PC-3 (cell line): ENCODE measurements around the gene PSMA7. TPM values are rescaled to one million over a fixed set of nuclear protein-coding genes. Genes with fewer than 3 reads are reported as not detected.

ENCODE experiments used
- ATAC-seq: fragments of 200-7000 bp; cut with Tn5 transposase; 2 replicates; pipeline ENCODE4 v1.9.1; 2020; ENCODE audit warnings: mild to moderate bottlenecking, moderate library complexity
- BruUV-seq: library from RNA; stranded (reverse); fragments of 400-500 nt; replicated peaks from 2 replicates; lab custom pipeline; 2021; lab: Mats Ljungman, UMichigan
- CTCF ChIA-PET: fragments of 300-600 bp; sonication (Branson Sonifier 250); formaldehyde crosslinking; loops from one replicate; lab custom pipeline; 2022; ENCODE audit warnings: antibody characterized with exemption; lab: Charles Lee
- POLR2A ChIA-PET: fragments of 300-600 bp; sonication (Branson Sonifier 250); formaldehyde crosslinking; loops from one replicate; lab custom pipeline; 2022; ENCODE audit warnings: antibody characterized with exemption; ENCODE audit not compliant: unreplicated experiment; lab: Charles Lee
- DNase-seq: peaks from one replicate; pipeline ENCODE4 v3.0.0-alpha.2; 2015
- H2AFZ ChIP-seq: fragments of 300-600 bp; sonication (generic); 2 replicates; pipeline ENCODE4 v1.6.0; 2016; ENCODE audit warnings: antibody characterized with exemption, low read length
- H3F3A ChIP-seq: fragments of 300-600 bp; sonication (generic); one replicate; pipeline ENCODE4 v1.6.0; 2017; ENCODE audit warnings: antibody characterized with exemption, low read length, control low read depth, mild to moderate bottlenecking; ENCODE audit not compliant: unreplicated experiment
- H3K27ac ChIP-seq: fragments of 300-600 bp; sonication (generic); 2 replicates; pipeline ENCODE4 v1.5.1; 2016; ENCODE audit warnings: mild to moderate bottlenecking, low read length
- H3K27me3 ChIP-seq: fragments of 300-600 bp; sonication (generic); 2 replicates; pipeline ENCODE4 v1.6.1; 2016; ENCODE audit warnings: low read length, mixed read lengths
- H3K36me3 ChIP-seq: fragments of 300-600 bp; sonication (generic); 2 replicates; pipeline ENCODE4 v1.6.1; 2016; ENCODE audit warnings: low read depth, mixed run types, low read length, mixed read lengths
- H3K4me1 ChIP-seq: fragments of 300-600 bp; sonication (generic); 2 replicates; pipeline ENCODE4 v1.5.1; 2016; ENCODE audit warnings: low read length; ENCODE audit not compliant: insufficient read depth
- H3K4me2 ChIP-seq: fragments of 300-600 bp; sonication (generic); 2 replicates; pipeline ENCODE4 v1.6.0; 2016; ENCODE audit warnings: low read length
- H3K4me3 ChIP-seq: fragments of 300-600 bp; sonication (generic); 2 replicates; pipeline ENCODE4 v1.5.1; 2016; ENCODE audit warnings: mild to moderate bottlenecking, low read length, mixed read lengths
- H3K79me2 ChIP-seq: fragments of 300-600 bp; sonication (generic); 2 replicates; pipeline ENCODE4 v1.6.1; 2017; ENCODE audit warnings: low read length, mixed read lengths
- H3K9ac ChIP-seq: fragments of 300-600 bp; sonication (generic); 2 replicates; pipeline ENCODE4 v1.6.0; 2016; ENCODE audit warnings: mild to moderate bottlenecking, low read length
- H3K9me2 ChIP-seq: fragments of 300-600 bp; sonication (generic); replicated peaks from 2 replicates; pipeline ENCODE4 v1.6.1; 2016; ENCODE audit warnings: mixed run types, low read length, mixed read lengths
- H3K9me3 ChIP-seq: fragments of 300-600 bp; sonication (generic); 2 replicates; pipeline ENCODE4 v1.6.1; 2016; ENCODE audit warnings: low read length, mixed read lengths
- H4K20me1 ChIP-seq: fragments of 300-600 bp; sonication (generic); 2 replicates; pipeline ENCODE4 v1.6.1; 2016; ENCODE audit warnings: low read length, mixed read lengths
- EZH2 ChIP-seq: fragments of 300-600 bp; sonication (generic); IDR thresholded peaks from one replicate; pipeline ENCODE4 v1.6.1; 2017; ENCODE audit warnings: antibody characterized with exemption, mild to moderate bottlenecking, low read length; ENCODE audit not compliant: unreplicated experiment
- EZH2phosphoT487 ChIP-seq: fragments of 300-600 bp; sonication (generic); IDR thresholded peaks from 2 replicates; pipeline ENCODE4 v1.6.1; 2018; ENCODE audit warnings: mild to moderate bottlenecking, antibody characterized with exemption, low read length, borderline replicate concordance
- intact Hi-C: fragments of 100-400 bp; cut with micrococcal nuclease; formaldehyde crosslinking; loops from 2 replicates; pipeline ENCODE4 v1.9.0; 2023
- total RNA-seq: library from RNA; depleted of rRNA; stranded (reverse); fragments of >200 nt; gene quantifications from 2 replicates; pipeline ENCODE4 v1.2.3, GENCODE V29; 2014
- TF ChIP-seq, protein P1 (sequence below): fragments of 300-600 bp; sonication (generic); conservative IDR thresholded peaks from 2 replicates; pipeline ENCODE4 v1.5.1; 2017; ENCODE audit warnings: antibody characterized with exemption, low read depth, mild to moderate bottlenecking, low read length

Gene PSMA7
- total RNA-seq, 1 experiment from 2014 or later: 751 TPM

DNA sequence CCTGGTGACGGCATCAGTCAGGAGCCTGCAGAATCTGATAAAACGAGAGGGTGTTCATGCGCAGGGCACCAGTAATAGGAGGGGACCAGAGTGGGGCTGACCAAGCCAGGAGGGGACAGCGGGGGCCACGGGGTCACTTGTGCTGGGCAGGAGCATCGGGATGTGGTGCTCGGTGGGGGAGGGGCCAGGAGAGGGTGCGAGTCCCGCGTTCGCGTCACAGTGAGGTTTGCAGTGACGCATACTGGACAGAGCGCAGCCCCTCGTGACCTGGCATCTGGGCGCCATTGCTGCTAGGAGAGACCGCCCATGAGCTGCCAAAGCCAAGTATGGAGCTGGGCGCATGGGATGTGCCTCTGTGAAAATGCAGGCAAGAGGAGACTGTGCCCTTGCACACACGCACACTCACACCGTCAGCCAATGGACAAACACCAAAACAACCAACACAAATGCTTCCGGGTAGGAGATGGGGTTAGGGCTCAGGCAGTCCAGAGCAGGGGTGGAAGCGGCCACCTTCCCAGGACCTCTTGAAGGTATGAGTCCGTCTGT, 25.8 kb upstream of the PSMA7 start:
- BruUV-seq: no TSS peak
- ATAC-seq (no peak), DNase-seq (no peak)
- ChIA-PET POLR2A (no interaction called here), CTCF (no interaction called here)
- Histone ChIP-seq H3K9me3 (no peaks in the 10 kb centered on the region), H3K4me1 (no peaks in the 10 kb centered on the region), H3K36me3 (peaks cover 20% of the 10 kb centered on the region), H3K9me2 (no peaks in the 10 kb centered on the region), H4K20me1 (no peaks in the 10 kb centered on the region), H3F3A (no peaks in the 10 kb centered on the region), H3K79me2 (no peaks in the 10 kb centered on the region), H2AFZ (no peak overlapping the region), H3K4me3 (no peak overlapping the region), H3K4me2 (no peak overlapping the region), H3K27ac (no peak overlapping the region), H3K27me3 (no peaks in the 10 kb centered on the region), H3K9ac (no peak overlapping the region)
- intact Hi-C loops: no loop called here
- TF ChIP-seq, protein P1, sequence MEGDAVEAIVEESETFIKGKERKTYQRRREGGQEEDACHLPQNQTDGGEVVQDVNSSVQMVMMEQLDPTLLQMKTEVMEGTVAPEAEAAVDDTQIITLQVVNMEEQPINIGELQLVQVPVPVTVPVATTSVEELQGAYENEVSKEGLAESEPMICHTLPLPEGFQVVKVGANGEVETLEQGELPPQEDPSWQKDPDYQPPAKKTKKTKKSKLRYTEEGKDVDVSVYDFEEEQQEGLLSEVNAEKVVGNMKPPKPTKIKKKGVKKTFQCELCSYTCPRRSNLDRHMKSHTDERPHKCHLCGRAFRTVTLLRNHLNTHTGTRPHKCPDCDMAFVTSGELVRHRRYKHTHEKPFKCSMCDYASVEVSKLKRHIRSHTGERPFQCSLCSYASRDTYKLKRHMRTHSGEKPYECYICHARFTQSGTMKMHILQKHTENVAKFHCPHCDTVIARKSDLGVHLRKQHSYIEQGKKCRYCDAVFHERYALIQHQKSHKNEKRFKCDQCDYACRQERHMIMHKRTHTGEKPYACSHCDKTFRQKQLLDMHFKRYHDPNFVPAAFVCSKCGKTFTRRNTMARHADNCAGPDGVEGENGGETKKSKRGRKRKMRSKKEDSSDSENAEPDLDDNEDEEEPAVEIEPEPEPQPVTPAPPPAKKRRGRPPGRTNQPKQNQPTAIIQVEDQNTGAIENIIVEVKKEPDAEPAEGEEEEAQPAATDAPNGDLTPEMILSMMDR: no peak
- no peak for TF ChIP-seq EZH2
- TF ChIP-seq EZH2phosphoT487: no peak

DNA sequence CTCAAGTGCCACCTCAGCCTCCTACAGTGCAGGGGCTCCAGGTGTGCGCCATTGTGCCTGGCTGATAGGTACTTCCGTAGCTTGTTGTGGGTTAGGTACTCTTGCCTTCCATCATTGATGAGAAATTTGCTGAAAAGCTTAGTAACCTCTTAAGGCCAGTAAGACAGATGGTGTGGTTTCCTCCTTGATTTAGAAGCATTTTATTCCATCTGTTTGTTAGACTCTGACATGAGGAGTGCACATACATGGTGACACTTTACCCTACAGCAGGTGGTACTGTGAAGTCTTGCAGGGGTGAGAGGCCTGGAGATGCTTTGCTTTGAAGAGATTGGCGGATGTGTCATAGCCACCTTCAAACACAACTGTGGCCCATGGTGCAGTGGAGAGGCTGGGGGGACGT, 24.9 kb upstream of the PSMA7 start:
- no peak for ATAC-seq

GRCh38 chr20:62167474-62167873, 24.3 kb upstream of the PSMA7 start:
- H4K20me1 ChIP-seq: no peaks in the 10 kb centered on the region
- intact Hi-C loops: no loop called here
- DNase-seq (no peak), ATAC-seq (no peak)
- H3K79me2 ChIP-seq: no peaks in the 10 kb centered on the region
- peaks cover 20% of the 10 kb centered on the region for H3K36me3 ChIP-seq
- no peaks in the 10 kb centered on the region for H3K9me2 ChIP-seq
- CTCF ChIA-PET: no interaction called here
- TF ChIP-seq EZH2: no peak
- no peak for TF ChIP-seq EZH2phosphoT487
- TF ChIP-seq, protein P1: no peak
- no peaks in the 10 kb centered on the region for H3F3A ChIP-seq
- no peaks in the 10 kb centered on the region for H3K9me3 ChIP-seq
- POLR2A ChIA-PET: no interaction called here
- H3K4me1 ChIP-seq: no peaks in the 10 kb centered on the region
- no peak overlapping the region for H3K9ac ChIP-seq
- H3K4me3 ChIP-seq: no peak overlapping the region
- no TSS peak for BruUV-seq
- H3K4me2 ChIP-seq: no peak overlapping the region
- no peaks in the 10 kb centered on the region for H3K27me3 ChIP-seq
- H2AFZ ChIP-seq: no peak overlapping the region
- no peak overlapping the region for H3K27ac ChIP-seq

More for the DNA sequence above, 24.9 kb upstream of the PSMA7 start:
- no peaks in the 10 kb centered on the region for H3K9me2 ChIP-seq
- H3K36me3 ChIP-seq: peaks cover 20% of the 10 kb centered on the region
- H3K4me3 ChIP-seq: no peak overlapping the region
- H4K20me1 ChIP-seq: no peaks in the 10 kb centered on the region
- no peaks in the 10 kb centered on the region for H3K9me3 ChIP-seq
- no peaks in the 10 kb centered on the region for H3K79me2 ChIP-seq
- no peak for DNase-seq
- TF ChIP-seq, protein P1: no peak
- TF ChIP-seq EZH2phosphoT487 (no peak), EZH2 (no peak)
- intact Hi-C loops: no loop called here
- H3K27ac ChIP-seq: no peak overlapping the region
- no peaks in the 10 kb centered on the region for H3F3A ChIP-seq
- H3K4me2 ChIP-seq: no peak overlapping the region
- H3K27me3 ChIP-seq: no peaks in the 10 kb centered on the region
- H3K9ac ChIP-seq: no peak overlapping the region
- ChIA-PET POLR2A (no interaction called here), CTCF (no interaction called here)
- no TSS peak for BruUV-seq
- H3K4me1 ChIP-seq: no peaks in the 10 kb centered on the region
- H2AFZ ChIP-seq: no peak overlapping the region
